GM20431 (cell line): Measurements from ENCODE around the gene BHLHE23.

ENCODE experiments used
- in situ Hi-C: fragments of 300-500 bp; cut with MseI, MboI; formaldehyde crosslinking; loops from one replicate; pipeline ENCODE4 v1.15.0; 2020; ENCODE audit warnings: low sequenced_read_pairs; ENCODE audit not compliant: unreplicated experiment

Gene BHLHE23

DNA sequence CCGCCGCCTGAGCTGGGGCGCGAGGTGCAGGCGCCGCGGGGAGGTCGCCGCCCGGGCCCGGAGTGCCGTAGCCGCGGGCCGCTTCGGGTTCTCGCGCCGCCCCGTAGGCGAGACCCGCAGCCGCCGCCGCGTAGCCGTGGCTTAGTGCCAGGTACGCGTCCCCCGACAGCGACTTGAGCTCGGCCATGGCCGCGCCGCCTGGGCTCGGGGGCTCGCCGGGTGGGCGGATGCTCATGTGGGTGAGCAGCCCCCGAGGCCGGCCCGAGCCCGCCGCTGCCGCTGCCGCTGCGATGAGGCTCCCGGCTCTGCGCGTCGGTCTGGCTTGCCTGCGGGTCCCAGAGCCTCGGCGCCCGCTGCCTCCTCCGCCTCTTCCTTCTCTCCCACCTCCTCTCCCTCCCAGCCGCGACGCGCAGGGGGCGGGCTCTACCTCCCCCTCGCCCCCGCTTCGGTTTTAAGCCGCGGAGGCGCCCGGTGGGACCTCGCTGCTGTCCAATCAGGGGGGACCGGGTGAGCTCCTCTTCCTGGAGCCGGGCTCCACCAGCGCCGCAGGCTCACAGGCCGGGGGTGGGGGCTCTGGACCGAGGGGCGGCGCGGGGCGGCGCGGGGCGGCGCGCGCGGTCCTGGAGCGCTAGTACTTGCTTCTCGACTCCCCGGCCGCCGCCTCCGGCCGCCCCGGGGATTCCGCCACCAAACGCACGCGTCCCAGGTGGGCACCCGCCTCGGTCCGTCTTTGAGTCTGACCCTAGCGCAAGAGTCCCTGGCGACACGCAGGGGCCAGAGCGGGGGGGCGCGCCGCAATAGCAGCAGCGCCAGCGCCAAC, at the start of gene BHLHE23:
Gene BHLHE23, minus strand, starts transcription at position 425 of the 820 bp plus-strand sequence. Its CDS starts 190 bp downstream, at position 235.
- in situ Hi-C loops: no loop called here

- in situ Hi-C loops: no loop called here
Measured at GRCh38 chr20:63055575-63056235, 48.9 kb upstream of the BHLHE23 start.

- in situ Hi-C loops: no loop called here
Measured at GRCh38 chr20:63054681-63055240, 48.0 kb upstream of the BHLHE23 start.

DNA sequence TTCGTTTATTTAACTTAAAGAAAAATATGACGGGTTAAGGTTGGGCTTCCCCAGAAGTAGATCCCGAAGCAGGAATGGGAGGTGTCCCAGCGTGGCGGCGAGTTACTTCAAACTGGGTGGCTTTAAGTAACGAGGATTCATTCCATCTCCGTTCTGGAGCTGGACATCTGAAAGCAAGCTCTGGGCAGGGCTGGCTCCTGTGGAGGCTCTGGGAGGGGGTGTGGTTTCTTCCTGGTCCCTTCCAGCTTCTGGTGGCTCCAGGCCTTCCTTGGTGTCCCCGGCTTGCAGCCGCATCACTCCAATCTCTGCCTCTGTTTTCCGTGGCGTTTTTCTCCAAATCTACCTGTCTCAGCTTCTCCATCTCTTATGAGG, 47.3 kb upstream of the BHLHE23 start:
- in situ Hi-C loops: no loop called here

- in situ Hi-C loops: no loop called here
Measured at GRCh38 chr20:63053432-63054102, 46.8 kb upstream of the BHLHE23 start.

GRCh38 chr20:63052571-63053431, 46.0 kb upstream of the BHLHE23 start:
- in situ Hi-C loops: no loop called here

GRCh38 chr20:63051911-63052310, 45.1 kb upstream of the BHLHE23 start:
- in situ Hi-C loops: no loop called here

- in situ Hi-C loops: no loop called here
Measured at GRCh38 chr20:63051186-63051860, 44.6 kb upstream of the BHLHE23 start.

GRCh38 chr20:63050406-63050805, 43.6 kb upstream of the BHLHE23 start:
- in situ Hi-C loops: no loop called here

DNA sequence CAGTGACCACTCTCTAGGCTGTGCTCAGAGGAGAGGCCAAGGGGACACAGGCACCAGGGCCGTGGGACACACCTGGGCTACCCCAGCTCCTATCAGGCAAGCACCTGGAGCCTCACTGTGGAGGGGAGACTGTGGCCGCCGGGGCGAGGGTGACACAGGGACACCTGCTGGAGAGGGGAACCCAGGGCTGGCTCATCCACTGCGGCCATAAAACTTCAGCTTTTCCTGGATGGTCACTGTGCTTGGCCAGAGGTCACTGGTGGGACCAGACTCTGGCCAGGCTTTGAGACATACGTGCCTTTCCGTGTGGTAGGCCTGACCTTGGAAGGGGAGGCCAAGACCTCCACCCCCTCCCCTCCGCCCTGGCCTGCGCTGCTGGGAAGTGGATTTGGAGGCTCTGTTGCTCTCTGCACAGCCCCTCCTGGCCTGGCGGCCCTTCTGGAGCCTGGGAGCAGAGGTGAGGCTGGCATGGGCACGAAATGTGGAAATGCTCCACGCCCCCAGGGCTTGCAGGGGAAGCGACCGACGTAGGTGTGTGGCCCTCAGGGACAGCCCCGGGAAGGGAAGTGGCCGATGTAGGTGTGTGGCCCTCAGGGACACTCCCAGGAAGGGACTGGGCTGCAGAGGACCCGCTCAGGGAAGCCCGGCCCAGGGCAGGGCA, 42.9 kb upstream of the BHLHE23 start:
- in situ Hi-C loops: no loop called here

GRCh38 chr20:63049191-63049518, 42.4 kb upstream of the BHLHE23 start:
- in situ Hi-C loops: no loop called here

DNA sequence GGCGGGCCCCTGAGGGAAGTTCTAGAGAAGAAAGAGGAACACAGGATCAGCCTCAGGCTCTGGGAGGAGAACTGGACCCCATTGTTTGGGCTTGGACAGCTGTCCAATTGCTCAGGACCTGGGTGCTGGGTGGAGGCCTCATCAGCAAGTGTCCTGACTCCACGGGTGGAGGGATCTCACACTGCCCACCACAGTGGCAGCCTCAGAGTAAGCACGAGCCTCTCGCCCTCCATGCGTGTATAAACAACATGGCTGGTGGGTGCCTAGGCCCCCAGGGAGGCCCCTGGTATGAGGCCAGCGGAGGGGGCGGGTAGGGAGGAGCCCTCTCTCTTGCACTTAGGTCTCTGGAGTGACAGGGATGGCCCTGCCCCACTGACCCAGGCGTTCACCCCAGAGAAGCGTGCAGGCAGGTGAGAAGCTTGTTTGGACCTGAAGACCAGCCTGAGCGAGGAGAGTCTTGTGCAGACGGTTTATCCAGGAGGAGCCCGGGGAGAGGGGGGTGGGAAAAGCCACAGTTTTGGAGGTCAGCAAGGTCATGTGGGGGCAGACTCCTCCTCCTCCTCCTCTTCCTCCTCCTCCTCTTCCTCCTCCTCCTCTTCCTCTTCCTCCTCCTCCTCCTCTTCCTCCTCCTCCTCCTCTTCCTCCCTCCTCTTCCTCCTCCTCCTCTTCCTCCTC, 41.9 kb upstream of the BHLHE23 start:
- in situ Hi-C loops: no loop called here

DNA sequence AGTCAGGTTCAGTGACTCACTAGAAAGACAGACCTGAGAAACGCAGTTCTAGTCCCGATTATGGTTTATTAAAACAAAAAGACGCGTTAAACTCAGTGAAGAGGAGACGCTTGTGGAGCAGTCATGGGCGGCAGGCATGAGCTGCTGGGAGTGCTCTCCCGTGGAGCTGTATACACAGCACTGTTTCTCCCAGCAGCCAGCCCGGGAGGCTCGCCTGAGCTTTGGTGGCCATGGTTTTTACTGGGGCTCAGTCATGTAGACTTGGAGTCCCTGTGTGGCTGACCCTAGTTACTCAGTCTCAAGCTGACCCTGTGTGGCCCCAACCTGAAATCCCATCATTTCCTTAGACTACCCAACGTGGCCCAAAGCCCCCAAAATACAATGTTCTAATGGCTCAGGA, 41.2 kb upstream of the BHLHE23 start:
- in situ Hi-C loops: no loop called here

GRCh38 chr20:63047267-63047666, 40.5 kb upstream of the BHLHE23 start:
- in situ Hi-C loops: no loop called here

GRCh38 chr20:63046841-63047240, 40.1 kb upstream of the BHLHE23 start:
- in situ Hi-C loops: no loop called here

DNA sequence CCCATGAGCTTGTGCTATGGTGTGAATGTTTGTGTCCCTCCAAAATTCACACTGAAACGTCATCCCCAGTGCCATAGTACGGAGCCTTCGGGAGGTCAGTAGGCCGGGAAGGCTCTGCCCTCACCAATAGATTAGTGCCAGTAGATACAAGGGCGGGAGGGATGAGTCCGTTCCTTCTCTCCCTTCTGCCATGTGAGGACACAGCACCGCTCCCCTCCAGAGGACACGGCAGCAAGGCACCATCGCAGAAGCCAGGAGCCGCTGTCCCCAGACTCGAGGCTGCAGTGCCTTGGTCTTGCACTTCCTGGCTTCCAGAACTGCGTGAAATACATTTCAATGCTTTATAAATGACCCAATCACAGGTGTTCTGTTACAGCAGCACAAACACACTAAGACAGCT, 39.2 kb upstream of the BHLHE23 start:
- in situ Hi-C loops: no loop called here

GRCh38 chr20:63045401-63045800, 38.6 kb upstream of the BHLHE23 start:
- in situ Hi-C loops: no loop called here

- in situ Hi-C loops: no loop called here
Measured at GRCh38 chr20:63044605-63045004, 37.8 kb upstream of the BHLHE23 start.
